ENCODE measurements around the gene SYAP1. TPM values are rescaled to one million over a fixed set of nuclear protein-coding genes. Genes with fewer than 3 reads are reported as not detected.
A peak's percentile ranks its signal among the peaks of the same experiment; 100 is the strongest.
"Not testable (repeated sequence)": the region's sequence is repeated elsewhere in the genome, so short reads cannot be mapped to it uniquely, and the experiment has no call there.

Gene SYAP1
- total RNA-seq, 1 donor, result 39.9 TPM

- DNase-seq (ENCODE audit: low read depth), result no peak
- peak overlapping the region; percentile 73 for H3K4me3 ChIP-seq (ENCODE audit: low read depth, low read length)
- no peak for TF ChIP-seq CTCF (IDR thresholded peaks at IDR 0.05; ENCODE audit: insufficient read depth, low read length)
These were observed 8.1 kb upstream of the SYAP1 start for GRCh38 chrX:16711219-16711811.

GRCh38 chrX:16711893-16712547 is 7.4 kb upstream of the SYAP1 start:
- H3K4me3 ChIP-seq (ENCODE audit: low read depth, low read length), result peak overlapping the region; percentile 73
- DNase-seq (ENCODE audit: low read depth), result no peak
- TF ChIP-seq CTCF (IDR thresholded peaks at IDR 0.05; ENCODE audit: insufficient read depth, low read length), result no peak

- peak within 1 kb of the TSS; percentile 73 for H3K4me3 ChIP-seq (ENCODE audit: low read depth, low read length)
These were observed 6.8 kb upstream of the SYAP1 start, which contains the start of gene CTPS2 for GRCh38 chrX:16712548-16713155. Gene CTPS2, minus strand, starts transcription at chrX:16712669. Its CDS starts 9,767 bp downstream, at chrX:16702902.

GRCh38 chrX:16714504-16714903 is 4.9 kb upstream of the SYAP1 start:
- no peak for DNase-seq (ENCODE audit: low read depth)
- no peak for TF ChIP-seq CTCF (IDR thresholded peaks at IDR 0.05; ENCODE audit: insufficient read depth, low read length)
- H3K4me3 ChIP-seq (ENCODE audit: low read depth, low read length), result no peak overlapping the region

More at GRCh38 chrX:16712548-16713155, 6.8 kb upstream of the SYAP1 start, which contains the start of gene CTPS2:
- DNase-seq (ENCODE audit: low read depth), result peak; percentile 55
- no peak for TF ChIP-seq CTCF (IDR thresholded peaks at IDR 0.05; ENCODE audit: insufficient read depth, low read length)

GRCh38 chrX:16715638-16716037 is 3.8 kb upstream of the SYAP1 start:
- DNase-seq (ENCODE audit: low read depth); H3K4me3 ChIP-seq (ENCODE audit: low read depth, low read length): not testable (repeated sequence)

- not testable (repeated sequence) for H3K4me3 ChIP-seq (ENCODE audit: low read depth, low read length); DNase-seq (ENCODE audit: low read depth)
These were observed 3.0 kb upstream of the SYAP1 start for GRCh38 chrX:16716451-16716850.

GRCh38 chrX:16718824-16719333 is 533 bp upstream of the SYAP1 start:
- H3K4me3 ChIP-seq (ENCODE audit: low read depth, low read length), result peak overlapping the region; percentile 89
- no peak for TF ChIP-seq CTCF (IDR thresholded peaks at IDR 0.05; ENCODE audit: insufficient read depth, low read length)
- no peak for DNase-seq (ENCODE audit: low read depth)
